ENCODE data around the gene BLOC1S3. TPM values are rescaled to one million over a fixed set of nuclear protein-coding genes. Genes with fewer than 3 reads are reported as not detected.

Gene BLOC1S3
- total and polyA plus RNA-seq, 7 experiments from 2014 or later: 6.9 to 24.9 (median 15.4) TPM

DNA sequence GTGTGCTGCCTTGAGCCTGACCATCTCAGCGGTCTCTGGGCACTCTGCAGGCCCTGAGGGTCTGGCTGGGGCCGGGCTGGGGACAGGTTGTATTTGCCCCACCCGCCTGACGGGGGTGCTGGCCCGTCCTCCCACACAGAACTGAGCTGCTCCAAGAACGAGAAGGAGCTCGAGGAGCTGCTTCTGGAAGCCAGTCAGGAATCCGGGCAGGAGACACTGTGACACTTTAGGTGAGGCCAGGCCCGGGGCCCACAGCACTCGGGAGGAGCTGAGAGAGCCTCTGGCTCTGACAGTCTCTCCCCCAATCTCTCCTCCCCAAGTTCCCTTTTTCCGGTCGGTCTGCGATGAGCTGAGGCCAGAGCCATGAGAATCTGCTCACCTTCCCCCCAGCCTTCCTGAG lies 32.3 kb upstream of the BLOC1S3 start:
- no peak for ATAC-seq
- H3K9me3 Mint-ChIP-seq: no peaks in the 10 kb centered on the region
- POLR2A ChIA-PET: no interaction called here

DNA sequence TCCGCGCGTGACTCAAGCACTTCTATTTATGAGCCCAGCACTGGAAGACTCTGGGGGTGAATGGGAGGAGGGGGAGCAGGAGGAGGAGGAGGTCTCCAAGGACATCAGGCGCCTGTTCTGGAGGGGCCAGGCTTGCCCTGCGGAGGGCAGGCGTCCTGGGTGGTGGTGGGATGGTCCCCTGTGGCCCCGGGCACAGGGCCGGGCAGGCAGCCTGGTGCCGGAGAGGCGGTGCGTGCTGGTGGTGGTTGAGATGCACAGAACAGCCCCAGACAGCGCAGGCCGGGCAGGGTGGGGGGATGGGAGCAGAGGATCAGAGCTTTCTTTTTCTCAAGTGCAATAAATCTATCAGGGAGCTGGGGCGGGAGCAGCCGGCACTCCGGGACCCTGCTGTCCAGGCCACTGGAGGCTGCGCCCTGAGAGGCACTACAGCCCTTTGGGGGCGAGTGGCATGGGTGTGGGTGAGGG lies 31.8 kb upstream of the BLOC1S3 start:
- CTCF ChIA-PET: no interaction called here
- peaks cover 0 to 13% (median 8%) of the 10 kb centered on the region in 7 donors for H3K4me1 Mint-ChIP-seq
- intact Hi-C loops (cut with micrococcal nuclease): no loop called here

More for the DNA sequence above, 32.3 kb upstream of the BLOC1S3 start:
- no peak overlapping the region for H3K4me3 ChIP-seq (ENCODE audit: low read length)
- H3K27ac ChIP-seq (ENCODE audit: low read depth, low read length): no peak overlapping the region
- CTCF ChIA-PET: no interaction called here
- Mint-ChIP-seq H3K4me3 (no peak overlapping the region), H3K36me3 (peaks cover 3 to 13% (median 5%) of the 10 kb centered on the region in 5 donors), H3K4me1 (peaks cover 0 to 8% (median 7%) of the 10 kb centered on the region in 7 donors), H3K27me3 (peaks cover 0 to 5% (median 0%) of the 10 kb centered on the region in 5 donors), H3K27ac (no peak overlapping the region)
- no peak for DNase-seq
- H3K9me3 ChIP-seq (ENCODE audit: control insufficient read depth in 2 of 3, low read length in 3 of 3): no peaks in the 10 kb centered on the region
- peaks cover 0 to 46% (median 0%) of the 10 kb centered on the region in 3 experiments for H3K36me3 ChIP-seq (ENCODE audit: control insufficient read depth in 2 of 3, insufficient read depth in 3 of 3, low read length in 3 of 3)
- H3K4me1 ChIP-seq (ENCODE audit: control insufficient read depth in 2 of 2, insufficient read depth in 2 of 2, low read length in 2 of 2): no peaks in the 10 kb centered on the region
- intact Hi-C loops (cut with micrococcal nuclease): no loop called here
- H3K27me3 ChIP-seq (ENCODE audit: control insufficient read depth in 2 of 2, insufficient read depth in 2 of 2, low read length in 2 of 2): no peaks in the 10 kb centered on the region

DNA sequence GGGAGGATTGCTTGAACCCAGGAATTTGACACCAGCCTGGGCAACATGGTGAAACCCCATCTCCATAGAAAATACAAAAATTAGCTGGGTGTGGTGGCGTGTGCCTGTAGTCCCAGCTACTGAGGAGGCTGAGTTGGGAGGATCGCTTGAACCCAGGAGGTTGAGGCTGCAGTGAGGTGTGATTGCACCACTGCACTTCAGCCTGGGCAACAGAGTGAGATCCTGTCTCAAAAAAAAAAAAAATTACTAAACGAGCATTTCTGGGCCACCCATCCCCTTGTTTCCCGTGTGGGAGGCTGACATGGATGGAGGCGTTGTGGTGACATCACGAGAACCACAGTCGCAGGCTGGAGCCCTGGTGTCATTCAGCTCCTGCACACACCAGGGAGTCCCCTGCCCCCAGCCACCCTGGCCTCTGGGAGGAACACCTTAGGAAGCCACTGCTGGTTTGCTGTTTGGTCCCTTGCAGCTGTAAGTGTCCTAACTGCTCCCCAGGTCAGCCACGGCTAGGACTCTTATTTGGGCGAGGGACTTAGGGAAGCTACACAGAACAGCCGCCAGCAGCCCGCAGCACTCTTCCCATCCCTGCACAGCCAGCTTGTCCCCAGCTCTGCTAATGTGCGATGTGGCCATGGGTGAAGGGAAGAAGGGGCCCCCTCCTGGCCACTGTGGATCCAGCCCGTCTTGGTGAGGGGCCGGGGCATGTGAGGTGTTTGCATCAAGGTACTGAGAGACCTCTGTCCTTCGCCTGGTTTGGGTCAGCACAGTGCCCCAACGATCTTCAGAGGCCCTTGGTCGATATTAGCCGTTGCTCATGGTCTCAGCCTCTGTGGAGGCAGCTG lies 30.5 kb upstream of the BLOC1S3 start:
- Histone ChIP-seq H3K36me3 (ENCODE audit: control insufficient read depth in 2 of 3, insufficient read depth in 3 of 3, low read length in 3 of 3) (peaks cover 0 to 28% (median 0%) of the 10 kb centered on the region in 3 experiments), H3K27ac (ENCODE audit: low read depth, low read length) (no peak overlapping the region), H3K4me1 (ENCODE audit: control insufficient read depth in 2 of 2, insufficient read depth in 2 of 2, low read length in 2 of 2) (peaks cover 6 to 10% of the 10 kb centered on the region in 2 donors), H3K27me3 (ENCODE audit: control insufficient read depth in 2 of 2, insufficient read depth in 2 of 2, low read length in 2 of 2) (no peaks in the 10 kb centered on the region), H3K4me3 (ENCODE audit: low read length) (no peak overlapping the region), H3K9me3 (ENCODE audit: control insufficient read depth in 2 of 3, low read length in 3 of 3) (no peaks in the 10 kb centered on the region)
- ChIA-PET CTCF (no interaction called here), POLR2A (no interaction called here)
- peaks cover 4 to 20% (median 14%) of the 10 kb centered on the region in 7 donors for H3K4me1 Mint-ChIP-seq
- DNase-seq (no peak), ATAC-seq (no peak)
- H3K36me3 Mint-ChIP-seq: peaks cover 0 to 13% (median 1%) of the 10 kb centered on the region in 5 donors
- H3K4me3 Mint-ChIP-seq: no peak overlapping the region
- intact Hi-C loops (cut with micrococcal nuclease): no loop called here
- H3K27me3 Mint-ChIP-seq: peaks cover 0 to 15% (median 4%) of the 10 kb centered on the region in 5 donors
- H3K9me3 Mint-ChIP-seq: peaks cover 0 to 4% (median 0%) of the 10 kb centered on the region in 11 donors
- no peak overlapping the region for H3K27ac Mint-ChIP-seq

More for the DNA sequence above, 31.8 kb upstream of the BLOC1S3 start:
- no peak overlapping the region for H3K4me3 ChIP-seq (ENCODE audit: low read length)
- Mint-ChIP-seq H3K9me3 (no peaks in the 10 kb centered on the region), H3K36me3 (peaks cover 3 to 9% (median 8%) of the 10 kb centered on the region in 5 donors), H3K4me3 (no peak overlapping the region), H3K27ac (no peak overlapping the region), H3K27me3 (peaks cover 0 to 10% (median 0%) of the 10 kb centered on the region in 5 donors)
- POLR2A ChIA-PET: no interaction called here
- H3K27me3 ChIP-seq (ENCODE audit: control insufficient read depth in 2 of 2, insufficient read depth in 2 of 2, low read length in 2 of 2): no peaks in the 10 kb centered on the region
- ATAC-seq (no peak), DNase-seq (no peak)
- H3K36me3 ChIP-seq (ENCODE audit: control insufficient read depth in 2 of 3, insufficient read depth in 3 of 3, low read length in 3 of 3): peaks cover 0 to 41% (median 0%) of the 10 kb centered on the region in 3 experiments
- H3K9me3 ChIP-seq (ENCODE audit: control insufficient read depth in 2 of 3, low read length in 3 of 3): no peaks in the 10 kb centered on the region
- no peak overlapping the region for H3K27ac ChIP-seq (ENCODE audit: low read depth, low read length)
- no peaks in the 10 kb centered on the region for H3K4me1 ChIP-seq (ENCODE audit: control insufficient read depth in 2 of 2, insufficient read depth in 2 of 2, low read length in 2 of 2)

DNA sequence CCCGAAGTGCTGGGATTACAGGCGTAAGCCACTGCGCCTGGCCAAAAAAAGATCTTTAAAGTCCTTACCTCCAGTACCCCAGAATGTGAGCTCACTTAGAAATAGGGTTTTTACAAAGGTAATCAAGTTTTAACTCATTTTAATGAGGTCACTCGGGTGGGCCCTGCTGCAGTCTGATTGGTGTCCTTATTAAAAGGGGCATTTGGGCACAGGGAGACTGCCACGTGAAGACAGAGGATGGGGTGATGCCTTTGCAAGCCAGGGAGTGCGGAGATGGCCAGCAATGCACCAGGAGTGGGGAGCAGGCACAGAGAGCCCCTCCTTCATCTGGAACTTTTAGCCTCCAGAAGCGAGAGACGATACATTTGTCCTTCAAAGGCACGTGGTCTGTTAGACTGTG lies 29.5 kb upstream of the BLOC1S3 start:
- intact Hi-C loops (cut with micrococcal nuclease): no loop called here
- DNase-seq (no peak), ATAC-seq (no peak)
- Mint-ChIP-seq H3K4me1 (peaks cover 7 to 25% (median 19%) of the 10 kb centered on the region in 7 donors), H3K36me3 (peaks cover 0 to 15% (median 0%) of the 10 kb centered on the region in 5 donors), H3K4me3 (no peak overlapping the region), H3K9me3 (peaks cover 0 to 4% (median 0%) of the 10 kb centered on the region in 11 donors), H3K27ac (peak overlapping the region in 4 of 9 donors; percentile 15 to 87 (median 40)), H3K27me3 (peaks cover 0 to 21% (median 4%) of the 10 kb centered on the region in 5 donors)
- H3K36me3 ChIP-seq (ENCODE audit: control insufficient read depth in 2 of 3, insufficient read depth in 3 of 3, low read length in 3 of 3): peaks cover 0 to 22% (median 0%) of the 10 kb centered on the region in 3 experiments
- H3K9me3 ChIP-seq (ENCODE audit: control insufficient read depth in 2 of 3, low read length in 3 of 3): no peaks in the 10 kb centered on the region
- H3K27ac ChIP-seq (ENCODE audit: low read depth, low read length): no peak overlapping the region
- no peaks in the 10 kb centered on the region for H3K27me3 ChIP-seq (ENCODE audit: control insufficient read depth in 2 of 2, insufficient read depth in 2 of 2, low read length in 2 of 2)
- ChIA-PET CTCF (interaction anchor here (0.6 to 0.7 kb wide), 2 partner anchors 12 to 66 kb away, joined by 3 read pairs; partner anchors contain the start of gene NKPD1), POLR2A (interaction anchor here (1.2 kb wide), 1 partner anchor 23 kb away, joined by 3 read pairs; no protein-coding TSS in a partner anchor)
- no peak overlapping the region for H3K4me3 ChIP-seq (ENCODE audit: low read length)
- peaks cover 7 to 20% of the 10 kb centered on the region in 2 donors for H3K4me1 ChIP-seq (ENCODE audit: control insufficient read depth in 2 of 2, insufficient read depth in 2 of 2, low read length in 2 of 2)

DNA sequence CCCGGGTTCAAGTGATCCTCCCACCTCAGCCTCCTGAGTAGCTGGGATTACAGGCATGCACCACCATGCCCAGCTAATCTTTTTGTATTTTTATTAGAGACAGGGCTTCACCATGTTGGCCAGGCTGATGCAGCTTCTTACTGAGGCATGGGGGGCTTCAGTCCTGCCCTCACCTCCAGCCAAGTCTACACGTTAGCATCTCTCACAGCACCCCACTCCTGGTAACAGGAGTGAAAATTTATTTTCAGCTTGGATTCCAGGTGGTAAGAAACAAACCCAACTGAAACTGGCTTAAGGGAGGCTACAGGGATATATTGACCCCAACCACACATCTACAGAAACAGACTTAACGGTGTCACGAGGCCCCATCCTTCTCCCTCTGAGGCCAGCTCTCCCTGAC lies 28.4 kb upstream of the BLOC1S3 start:
- H3K9me3 ChIP-seq (ENCODE audit: control insufficient read depth in 2 of 3, low read length in 3 of 3): no peaks in the 10 kb centered on the region
- peaks cover 0 to 4% (median 0%) of the 10 kb centered on the region in 11 donors for H3K9me3 Mint-ChIP-seq
- peaks cover 7 to 21% of the 10 kb centered on the region in 2 donors for H3K4me1 ChIP-seq (ENCODE audit: control insufficient read depth in 2 of 2, insufficient read depth in 2 of 2, low read length in 2 of 2)
- ATAC-seq: no peak
- DNase-seq: no peak
- ChIA-PET POLR2A (interaction anchor here (0.8 kb wide), 1 partner anchor 52 kb away, joined by 3 read pairs; no protein-coding TSS in a partner anchor), CTCF (no interaction called here)
- peaks cover 9 to 28% (median 22%) of the 10 kb centered on the region in 7 donors for H3K4me1 Mint-ChIP-seq
- H3K27me3 Mint-ChIP-seq: peaks cover 0 to 28% (median 4%) of the 10 kb centered on the region in 5 donors
- H3K36me3 Mint-ChIP-seq: peaks cover 0 to 15% (median 0%) of the 10 kb centered on the region in 5 donors
- no peak overlapping the region for H3K27ac Mint-ChIP-seq
- H3K27ac ChIP-seq (ENCODE audit: low read depth, low read length): no peak overlapping the region
- peaks cover 0 to 19% (median 0%) of the 10 kb centered on the region in 3 experiments for H3K36me3 ChIP-seq (ENCODE audit: control insufficient read depth in 2 of 3, insufficient read depth in 3 of 3, low read length in 3 of 3)
- intact Hi-C loops (cut with micrococcal nuclease): no loop called here
- H3K4me3 ChIP-seq (ENCODE audit: low read length): no peak overlapping the region
- H3K27me3 ChIP-seq (ENCODE audit: control insufficient read depth in 2 of 2, insufficient read depth in 2 of 2, low read length in 2 of 2): no peaks in the 10 kb centered on the region
- H3K4me3 Mint-ChIP-seq: no peak overlapping the region

DNA sequence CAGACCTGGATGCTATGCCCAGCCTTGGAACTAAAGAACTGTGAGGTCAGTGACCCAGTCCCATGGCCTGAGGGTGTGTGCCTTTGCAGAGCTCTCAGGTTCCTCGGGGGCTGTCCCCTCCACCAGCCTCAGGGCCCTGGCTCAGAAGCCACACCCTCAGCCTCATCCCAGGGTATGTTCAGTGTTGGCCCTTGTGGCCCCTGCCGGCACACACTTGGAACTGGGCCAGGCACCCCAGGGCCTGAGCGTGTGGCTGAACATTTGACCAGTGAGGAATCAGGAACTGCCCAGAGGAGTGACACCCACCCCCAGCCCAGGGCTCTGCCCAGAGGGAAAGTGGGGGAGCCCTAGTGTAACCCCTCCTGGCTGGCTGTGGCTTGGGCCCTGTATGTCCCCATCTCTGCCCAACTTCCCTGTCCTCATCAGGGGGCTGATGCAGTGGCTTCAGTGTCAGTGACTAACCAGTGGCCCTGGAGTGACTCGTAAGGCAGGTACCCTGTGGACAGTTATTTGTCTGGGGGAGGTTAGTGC lies 27.8 kb upstream of the BLOC1S3 start:
- H3K27me3 ChIP-seq (ENCODE audit: control insufficient read depth in 2 of 2, insufficient read depth in 2 of 2, low read length in 2 of 2): no peaks in the 10 kb centered on the region
- peaks cover 7 to 21% of the 10 kb centered on the region in 2 donors for H3K4me1 ChIP-seq (ENCODE audit: control insufficient read depth in 2 of 2, insufficient read depth in 2 of 2, low read length in 2 of 2)
- Mint-ChIP-seq H3K4me1 (peaks cover 9 to 28% (median 22%) of the 10 kb centered on the region in 7 donors), H3K27me3 (peaks cover 0 to 30% (median 5%) of the 10 kb centered on the region in 5 donors), H3K4me3 (peak overlapping the region in 2 of 10 donors; percentile 34 to 48), H3K27ac (no peak overlapping the region), H3K36me3 (peaks cover 0 to 15% (median 0%) of the 10 kb centered on the region in 5 donors), H3K9me3 (peaks cover 0 to 4% (median 0%) of the 10 kb centered on the region in 11 donors)
- intact Hi-C loops (cut with micrococcal nuclease): no loop called here
- ChIA-PET CTCF (no interaction called here), POLR2A (interaction anchor here (3.9 kb wide), 1 partner anchor 28 kb away, joined by 29 read pairs; the partner anchor contains the start of genes BLOC1S3 and TRAPPC6A)
- no peak for DNase-seq
- peaks cover 0 to 15% (median 0%) of the 10 kb centered on the region in 3 experiments for H3K36me3 ChIP-seq (ENCODE audit: control insufficient read depth in 2 of 3, insufficient read depth in 3 of 3, low read length in 3 of 3)
- H3K27ac ChIP-seq (ENCODE audit: low read depth, low read length): no peak overlapping the region
- no peaks in the 10 kb centered on the region for H3K9me3 ChIP-seq (ENCODE audit: control insufficient read depth in 2 of 3, low read length in 3 of 3)
- no peak for ATAC-seq
- no peak overlapping the region for H3K4me3 ChIP-seq (ENCODE audit: low read length)
